ENCODE data around the gene GBA3. TPM values are rescaled to one million over a fixed set of nuclear protein-coding genes. Genes with fewer than 3 reads are reported as not detected.

The GBA3 gene
- total RNA-seq, 4 donors from 2014 or later = 2.8 to 66.1 (median 24.7) TPM

- H3K27ac ChIP-seq = no peak overlapping the region
- in situ Hi-C loops (cut with MboI; ENCODE audit: low pct_ligation_motif_present in 1 of 4, low pct_unique_long_range_greater_than_20kb in 1 of 4, low sequenced_read_pairs in 3 of 4) = no loop called here
- intact Hi-C loops (cut with DNase I; ENCODE audit: low total_unique reads) = no loop called here
- no peaks in the 10 kb centered on the region for H3K9me3 ChIP-seq
- TF ChIP-seq POLR2AphosphoS5 (IDR thresholded peaks at IDR 0.05) = no peak
- no peak for TF ChIP-seq EP300 (IDR thresholded peaks at IDR 0.05; ENCODE audit: low read depth)
- TF ChIP-seq, protein P1, sequence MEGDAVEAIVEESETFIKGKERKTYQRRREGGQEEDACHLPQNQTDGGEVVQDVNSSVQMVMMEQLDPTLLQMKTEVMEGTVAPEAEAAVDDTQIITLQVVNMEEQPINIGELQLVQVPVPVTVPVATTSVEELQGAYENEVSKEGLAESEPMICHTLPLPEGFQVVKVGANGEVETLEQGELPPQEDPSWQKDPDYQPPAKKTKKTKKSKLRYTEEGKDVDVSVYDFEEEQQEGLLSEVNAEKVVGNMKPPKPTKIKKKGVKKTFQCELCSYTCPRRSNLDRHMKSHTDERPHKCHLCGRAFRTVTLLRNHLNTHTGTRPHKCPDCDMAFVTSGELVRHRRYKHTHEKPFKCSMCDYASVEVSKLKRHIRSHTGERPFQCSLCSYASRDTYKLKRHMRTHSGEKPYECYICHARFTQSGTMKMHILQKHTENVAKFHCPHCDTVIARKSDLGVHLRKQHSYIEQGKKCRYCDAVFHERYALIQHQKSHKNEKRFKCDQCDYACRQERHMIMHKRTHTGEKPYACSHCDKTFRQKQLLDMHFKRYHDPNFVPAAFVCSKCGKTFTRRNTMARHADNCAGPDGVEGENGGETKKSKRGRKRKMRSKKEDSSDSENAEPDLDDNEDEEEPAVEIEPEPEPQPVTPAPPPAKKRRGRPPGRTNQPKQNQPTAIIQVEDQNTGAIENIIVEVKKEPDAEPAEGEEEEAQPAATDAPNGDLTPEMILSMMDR (IDR thresholded peaks at IDR 0.05) = no peak
- no peak for TF ChIP-seq POLR2A (IDR thresholded peaks at IDR 0.05)
- no peak overlapping the region for H3K4me3 ChIP-seq
- H3K36me3 ChIP-seq = no peaks in the 10 kb centered on the region
- H3K27me3 ChIP-seq = no peaks in the 10 kb centered on the region
- no peak for DNase-seq
- peaks cover 0 to 8% (median 3%) of the 10 kb centered on the region in 4 donors for H3K4me1 ChIP-seq
Observed at GRCh38 chr4:22668301-22668700, 24.4 kb upstream of the GBA3 start.

DNA sequence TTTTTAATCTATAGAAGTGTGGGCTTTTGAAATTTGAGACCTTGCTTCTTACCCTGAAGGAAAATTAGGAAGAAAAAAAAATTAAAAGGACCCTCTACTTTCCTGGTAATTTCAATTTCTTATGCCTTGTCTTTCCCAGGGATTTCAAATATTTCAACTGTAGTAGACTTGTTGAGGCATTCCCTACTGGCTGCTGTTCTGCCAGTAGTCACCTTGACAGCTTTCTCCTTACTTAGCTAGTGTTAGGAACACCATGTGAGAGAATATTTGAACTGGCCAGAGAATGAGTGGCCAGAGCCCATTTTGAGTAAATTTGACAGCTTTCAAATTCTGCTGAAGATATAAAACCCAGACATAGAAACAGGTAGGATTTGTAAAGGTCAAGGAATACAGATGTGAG lies 24.0 kb upstream of the GBA3 start:
- no peaks in the 10 kb centered on the region for H3K36me3 ChIP-seq
- intact Hi-C loops (cut with DNase I; ENCODE audit: low total_unique reads) = no loop called here
- H3K9me3 ChIP-seq = no peaks in the 10 kb centered on the region
- TF ChIP-seq, protein P1 (IDR thresholded peaks at IDR 0.05) = no peak
- TF ChIP-seq POLR2AphosphoS5 (IDR thresholded peaks at IDR 0.05) (no peak), EP300 (IDR thresholded peaks at IDR 0.05; ENCODE audit: low read depth) (no peak), POLR2A (IDR thresholded peaks at IDR 0.05) (no peak)
- peaks cover 0 to 8% (median 3%) of the 10 kb centered on the region in 4 donors for H3K4me1 ChIP-seq
- H3K4me3 ChIP-seq = no peak overlapping the region
- H3K27ac ChIP-seq = no peak overlapping the region
- DNase-seq = no peak
- in situ Hi-C loops (cut with MboI; ENCODE audit: low pct_ligation_motif_present in 1 of 4, low pct_unique_long_range_greater_than_20kb in 1 of 4, low sequenced_read_pairs in 3 of 4) = no loop called here
- H3K27me3 ChIP-seq = no peaks in the 10 kb centered on the region

DNA sequence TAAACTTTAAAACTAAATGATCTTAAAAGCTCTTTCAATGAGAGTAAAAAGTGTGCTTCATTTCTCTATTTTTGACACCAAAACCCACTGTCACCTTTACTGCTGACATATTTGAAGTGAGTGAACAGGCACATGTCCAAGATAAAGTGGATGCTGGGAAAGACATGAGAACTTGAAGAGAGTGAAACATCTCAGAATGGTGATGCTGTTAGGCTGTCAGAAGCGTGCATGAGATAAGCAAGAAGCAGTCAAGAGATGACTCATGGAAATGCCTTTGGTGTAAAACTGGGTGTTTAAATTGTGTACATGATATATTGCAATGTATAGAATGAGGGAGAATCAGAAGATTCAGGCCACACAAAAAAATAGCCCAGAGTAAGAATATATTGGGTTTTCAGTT lies 21.8 kb upstream of the GBA3 start:
- no peak overlapping the region for H3K27ac ChIP-seq
- no peaks in the 10 kb centered on the region for H3K9me3 ChIP-seq
- H3K4me3 ChIP-seq = no peak overlapping the region
- no peaks in the 10 kb centered on the region for H3K36me3 ChIP-seq
- DNase-seq = no peak
- peaks cover 0 to 8% (median 3%) of the 10 kb centered on the region in 4 donors for H3K4me1 ChIP-seq
- 66 to 88% methylated on average over 1 of the region's 1 CpG for WGBS, 2 donors (ENCODE audit: low coverage in 1 of 2)
- intact Hi-C loops (cut with DNase I; ENCODE audit: low total_unique reads) = no loop called here
- no peak for TF ChIP-seq POLR2AphosphoS5 (IDR thresholded peaks at IDR 0.05)
- TF ChIP-seq, protein P1 (IDR thresholded peaks at IDR 0.05) = no peak
- TF ChIP-seq EP300 (IDR thresholded peaks at IDR 0.05; ENCODE audit: low read depth) = no peak
- no peak for TF ChIP-seq POLR2A (IDR thresholded peaks at IDR 0.05)
- H3K27me3 ChIP-seq = no peaks in the 10 kb centered on the region
- in situ Hi-C loops (cut with MboI; ENCODE audit: low pct_ligation_motif_present in 1 of 4, low pct_unique_long_range_greater_than_20kb in 1 of 4, low sequenced_read_pairs in 3 of 4) = no loop called here

GRCh38 chr4:22672519-22672918 lies 20.2 kb upstream of the GBA3 start:
- H3K4me3 ChIP-seq = no peak overlapping the region
- no peaks in the 10 kb centered on the region for H3K9me3 ChIP-seq
- DNase-seq = no peak
- no peaks in the 10 kb centered on the region for H3K36me3 ChIP-seq
- no peak for TF ChIP-seq POLR2AphosphoS5 (IDR thresholded peaks at IDR 0.05)
- WGBS, 2 donors (ENCODE audit: low coverage in 1 of 2) = 58 to 69% methylated on average over 1 of the region's 1 CpG
- H3K27ac ChIP-seq = no peak overlapping the region
- no peaks in the 10 kb centered on the region for H3K27me3 ChIP-seq
- in situ Hi-C loops (cut with MboI; ENCODE audit: low pct_ligation_motif_present in 1 of 4, low pct_unique_long_range_greater_than_20kb in 1 of 4, low sequenced_read_pairs in 3 of 4) (no loop called here), intact Hi-C loops (cut with DNase I; ENCODE audit: low total_unique reads) (no loop called here)
- peaks cover 0 to 8% (median 3%) of the 10 kb centered on the region in 4 donors for H3K4me1 ChIP-seq

- WGBS, 2 donors (ENCODE audit: low coverage in 1 of 2) = 82% methylated on average over 3 to 4 of the region's 4 CpGs
- Histone ChIP-seq H3K27me3 (no peaks in the 10 kb centered on the region), H3K27ac (no peak overlapping the region), H3K9me3 (no peaks in the 10 kb centered on the region), H3K4me1 (peaks cover 0 to 8% (median 3%) of the 10 kb centered on the region in 4 donors), H3K4me3 (no peak overlapping the region), H3K36me3 (no peaks in the 10 kb centered on the region)
- TF ChIP-seq POLR2A (IDR thresholded peaks at IDR 0.05) = no peak
- no peak for TF ChIP-seq EP300 (IDR thresholded peaks at IDR 0.05; ENCODE audit: low read depth)
- TF ChIP-seq POLR2AphosphoS5 (IDR thresholded peaks at IDR 0.05) = no peak
- TF ChIP-seq, protein P1 (IDR thresholded peaks at IDR 0.05) = no peak
- intact Hi-C loops (cut with DNase I; ENCODE audit: low total_unique reads) = no loop called here
- in situ Hi-C loops (cut with MboI; ENCODE audit: low pct_ligation_motif_present in 1 of 4, low pct_unique_long_range_greater_than_20kb in 1 of 4, low sequenced_read_pairs in 3 of 4) = no loop called here
- no peak for DNase-seq
Observed at GRCh38 chr4:22672944-22673343, 19.8 kb upstream of the GBA3 start.

Measured in transverse colon (tissue), 4 donors.